GM12874 (cell line): ENCODE data around the gene C14orf119.
A peak's percentile ranks its signal among the peaks of the same experiment; 100 is the strongest.

ENCODE experiments used
- TF ChIP-seq, protein P1 (sequence below): IDR thresholded peaks from 2 replicates; pipeline ENCODE4 v1.5.1; 2011; ENCODE audit warnings: low read depth, mild to moderate bottlenecking, control low read depth, low read length, moderate library complexity; ENCODE audit not compliant: insufficient read depth

Gene C14orf119

DNA sequence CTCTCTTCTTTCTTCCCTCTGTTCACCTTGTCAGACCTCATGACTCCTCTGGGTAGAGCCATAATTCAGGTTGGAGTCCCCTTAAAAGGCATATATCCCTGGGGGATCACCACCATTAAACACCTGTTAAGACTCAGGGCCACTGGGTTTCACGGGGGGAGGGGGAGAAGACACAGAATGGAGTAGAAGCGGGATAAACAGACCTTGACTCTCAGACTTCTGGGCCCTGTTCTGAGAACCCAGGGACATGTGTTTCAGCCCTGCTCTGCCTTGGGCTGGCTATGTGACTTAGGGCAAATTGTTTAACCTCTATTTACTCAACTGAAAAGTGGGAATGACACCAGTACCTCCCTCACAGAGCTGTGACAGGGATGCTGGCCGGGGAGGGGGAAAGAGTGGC is 42.6 kb upstream of the C14orf119 start:
- TF ChIP-seq, protein P1, sequence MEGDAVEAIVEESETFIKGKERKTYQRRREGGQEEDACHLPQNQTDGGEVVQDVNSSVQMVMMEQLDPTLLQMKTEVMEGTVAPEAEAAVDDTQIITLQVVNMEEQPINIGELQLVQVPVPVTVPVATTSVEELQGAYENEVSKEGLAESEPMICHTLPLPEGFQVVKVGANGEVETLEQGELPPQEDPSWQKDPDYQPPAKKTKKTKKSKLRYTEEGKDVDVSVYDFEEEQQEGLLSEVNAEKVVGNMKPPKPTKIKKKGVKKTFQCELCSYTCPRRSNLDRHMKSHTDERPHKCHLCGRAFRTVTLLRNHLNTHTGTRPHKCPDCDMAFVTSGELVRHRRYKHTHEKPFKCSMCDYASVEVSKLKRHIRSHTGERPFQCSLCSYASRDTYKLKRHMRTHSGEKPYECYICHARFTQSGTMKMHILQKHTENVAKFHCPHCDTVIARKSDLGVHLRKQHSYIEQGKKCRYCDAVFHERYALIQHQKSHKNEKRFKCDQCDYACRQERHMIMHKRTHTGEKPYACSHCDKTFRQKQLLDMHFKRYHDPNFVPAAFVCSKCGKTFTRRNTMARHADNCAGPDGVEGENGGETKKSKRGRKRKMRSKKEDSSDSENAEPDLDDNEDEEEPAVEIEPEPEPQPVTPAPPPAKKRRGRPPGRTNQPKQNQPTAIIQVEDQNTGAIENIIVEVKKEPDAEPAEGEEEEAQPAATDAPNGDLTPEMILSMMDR: no peak

DNA sequence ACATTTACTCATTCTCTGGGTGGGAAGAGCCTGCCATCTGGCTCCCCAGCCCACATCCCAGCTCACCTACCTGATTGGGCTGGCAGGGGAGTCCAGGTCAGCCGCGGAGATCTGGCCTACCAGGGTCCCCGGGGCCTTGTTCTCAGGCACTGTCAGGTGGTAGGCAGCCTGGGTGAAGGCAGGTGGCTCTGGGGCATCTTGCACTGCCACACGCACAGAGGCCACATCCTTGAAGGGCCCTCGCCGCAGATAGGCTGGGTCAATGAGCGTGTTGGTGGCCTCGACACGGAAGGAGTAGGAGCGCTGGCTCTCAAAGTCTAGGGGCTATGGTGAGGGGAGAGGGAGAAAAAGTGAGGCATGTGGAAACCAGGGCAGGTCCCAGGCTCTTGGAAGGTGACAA is 41.9 kb upstream of the C14orf119 start:
- TF ChIP-seq, protein P1: no peak

DNA sequence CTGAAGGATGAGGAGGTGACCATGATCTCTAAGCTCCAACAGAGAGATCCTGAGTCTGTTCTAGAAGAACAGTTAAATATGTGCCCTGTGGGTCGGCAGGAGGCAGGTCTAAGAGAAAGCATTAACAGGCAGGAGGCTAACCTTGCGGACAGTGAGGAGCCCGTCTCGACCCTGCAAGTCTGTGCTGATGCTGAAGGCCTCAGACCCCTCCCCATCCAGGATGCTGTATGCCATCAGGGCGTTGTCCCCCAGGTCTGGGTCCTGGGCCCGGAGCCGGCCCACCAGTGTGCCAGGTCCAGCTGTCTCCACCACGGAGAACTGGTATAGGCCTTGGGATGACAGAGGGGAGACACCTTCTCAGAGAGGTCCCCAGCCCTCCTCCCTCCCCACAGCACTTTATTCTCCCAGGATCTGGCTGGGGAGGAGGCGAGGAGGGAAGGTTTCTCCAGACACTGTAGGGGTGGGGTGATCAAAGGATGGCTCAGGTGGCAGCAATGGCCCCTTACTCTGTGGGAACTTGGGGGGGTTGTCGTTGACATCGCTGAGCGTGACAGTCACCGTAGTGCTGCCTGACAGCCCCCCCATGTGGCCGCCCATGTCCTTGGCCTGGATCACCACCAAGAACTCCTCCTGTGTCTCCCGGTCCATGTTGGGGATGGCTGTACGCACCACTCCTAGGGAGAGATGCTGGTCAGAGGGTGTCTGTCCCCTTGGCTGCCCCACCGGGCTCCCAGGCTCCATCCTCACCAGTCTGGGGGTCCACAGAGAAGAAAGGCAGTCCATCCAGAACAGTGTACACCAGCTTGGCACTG is 41.1 kb upstream of the C14orf119 start:
- TF ChIP-seq, protein P1: peak; percentile 36

DNA sequence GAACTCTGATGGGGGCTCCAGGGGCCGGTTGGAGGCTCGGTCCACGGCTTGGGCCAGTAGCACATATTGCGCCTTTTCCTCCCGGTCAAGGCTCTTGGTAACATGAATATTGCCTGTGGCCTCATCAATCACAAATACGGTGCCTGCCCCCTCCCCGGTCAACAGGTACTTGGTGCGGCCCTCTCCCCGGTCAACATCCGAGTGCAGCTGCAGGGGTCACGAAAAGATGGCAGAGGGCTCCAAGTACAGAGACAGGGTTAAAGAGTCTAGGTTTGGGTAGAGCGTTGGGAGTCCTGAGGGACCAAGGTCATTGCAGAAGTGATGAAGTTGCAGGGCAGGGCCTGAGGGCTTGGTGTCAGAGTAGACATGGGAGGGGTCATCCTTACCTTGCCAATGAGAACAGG is 40.2 kb upstream of the C14orf119 start:
- TF ChIP-seq, protein P1: no peak

DNA sequence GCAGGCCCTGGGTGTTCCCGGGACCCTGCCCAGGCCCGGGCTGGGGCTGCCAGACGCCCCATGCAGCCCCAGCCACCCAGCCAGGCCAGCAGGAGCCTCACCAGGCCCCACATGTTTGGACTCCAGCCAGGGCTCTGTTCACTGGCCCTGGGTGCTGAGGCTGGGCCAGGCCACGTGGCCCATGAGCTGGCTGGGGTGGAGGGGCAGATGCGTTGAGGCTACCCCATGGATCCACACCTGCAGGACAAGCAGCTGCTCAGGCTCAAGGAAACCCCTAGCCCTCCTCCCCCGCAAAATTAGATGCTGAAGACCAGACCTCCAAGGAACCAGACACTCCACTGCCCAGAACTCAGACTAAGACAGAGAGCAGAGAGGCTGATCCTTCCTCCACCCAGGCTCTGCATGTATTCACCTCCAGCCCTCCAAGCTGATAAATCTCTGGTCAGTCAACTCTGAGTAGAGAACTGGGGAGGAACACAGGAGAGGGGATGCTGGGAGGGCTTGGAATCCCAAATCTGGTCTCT is 39.6 kb upstream of the C14orf119 start:
- TF ChIP-seq, protein P1: no peak

DNA sequence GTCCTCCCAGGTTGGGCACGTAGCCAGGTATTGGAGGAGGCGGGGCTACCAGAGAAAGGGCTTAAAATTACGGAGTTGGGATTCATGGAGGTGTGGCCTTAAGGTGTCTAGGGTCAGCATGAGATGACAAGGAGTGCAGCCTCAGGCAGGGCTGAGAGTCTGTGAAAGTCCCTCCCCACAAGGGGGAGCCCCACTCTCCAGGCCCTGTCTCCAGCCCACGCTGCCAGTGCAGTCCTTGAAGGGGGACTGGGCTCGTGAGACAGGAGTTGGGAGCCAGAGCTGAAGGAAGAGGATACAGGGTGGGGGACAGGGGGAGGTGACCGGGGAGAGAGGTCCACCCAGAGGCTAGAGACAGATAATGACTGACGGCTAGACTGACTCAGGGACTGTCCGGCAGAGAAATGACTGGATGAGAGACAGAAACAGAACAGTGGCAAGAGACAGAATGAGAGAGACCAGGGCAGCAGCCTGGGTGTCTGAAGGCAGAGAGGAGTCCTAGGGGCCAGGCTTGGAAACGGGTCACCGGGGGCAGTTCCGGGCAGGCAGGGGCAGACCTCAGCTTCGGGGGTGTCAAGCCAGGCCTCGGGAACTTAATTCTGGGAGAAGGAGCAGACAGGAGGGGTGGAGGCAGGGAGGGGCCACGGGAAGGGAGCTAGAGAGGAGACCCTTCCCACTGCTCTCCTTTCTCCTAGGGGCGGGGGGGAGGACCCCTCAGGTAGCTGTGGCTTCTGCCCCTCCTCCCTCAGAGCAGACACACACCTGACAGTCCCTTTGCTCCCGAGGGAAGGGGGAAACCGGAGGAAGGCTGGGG is 39.0 kb upstream of the C14orf119 start:
- TF ChIP-seq, protein P1: peak; percentile 91
